ENCODE data around the gene MYD88. TPM values are rescaled to one million over a fixed set of nuclear protein-coding genes. Genes with fewer than 3 reads are reported as not detected.
A peak's percentile ranks its signal among the peaks of the same experiment; 100 is the strongest.

MYD88 gene
- total RNA-seq (2021; ENCODE audit: unreplicated experiment) (32.7 TPM), Bru-seq, nascent RNA (percentile 51 among the genes with signal in this experiment), BruChase-seq, experiment 1, labeled RNA remaining after a 2-hour chase (percentile 82 among the genes with signal in this experiment), BruChase-seq, experiment 2, labeled RNA remaining after a 6-hour chase (percentile 93 among the genes with signal in this experiment)
- polyA plus RNA-seq (2012; ENCODE audit: insufficient read length), result 38.4 TPM
- long read RNA-seq, transcript MYD88-201 (5 exons, 2,850 nt), result major isoform, 80 of 99 reads
- long read RNA-seq, partial matches to known transcripts, result 2 of 99 reads
- long read RNA-seq, other reads (novel, unspliced or antisense), result 11 of 99 reads

DNA sequence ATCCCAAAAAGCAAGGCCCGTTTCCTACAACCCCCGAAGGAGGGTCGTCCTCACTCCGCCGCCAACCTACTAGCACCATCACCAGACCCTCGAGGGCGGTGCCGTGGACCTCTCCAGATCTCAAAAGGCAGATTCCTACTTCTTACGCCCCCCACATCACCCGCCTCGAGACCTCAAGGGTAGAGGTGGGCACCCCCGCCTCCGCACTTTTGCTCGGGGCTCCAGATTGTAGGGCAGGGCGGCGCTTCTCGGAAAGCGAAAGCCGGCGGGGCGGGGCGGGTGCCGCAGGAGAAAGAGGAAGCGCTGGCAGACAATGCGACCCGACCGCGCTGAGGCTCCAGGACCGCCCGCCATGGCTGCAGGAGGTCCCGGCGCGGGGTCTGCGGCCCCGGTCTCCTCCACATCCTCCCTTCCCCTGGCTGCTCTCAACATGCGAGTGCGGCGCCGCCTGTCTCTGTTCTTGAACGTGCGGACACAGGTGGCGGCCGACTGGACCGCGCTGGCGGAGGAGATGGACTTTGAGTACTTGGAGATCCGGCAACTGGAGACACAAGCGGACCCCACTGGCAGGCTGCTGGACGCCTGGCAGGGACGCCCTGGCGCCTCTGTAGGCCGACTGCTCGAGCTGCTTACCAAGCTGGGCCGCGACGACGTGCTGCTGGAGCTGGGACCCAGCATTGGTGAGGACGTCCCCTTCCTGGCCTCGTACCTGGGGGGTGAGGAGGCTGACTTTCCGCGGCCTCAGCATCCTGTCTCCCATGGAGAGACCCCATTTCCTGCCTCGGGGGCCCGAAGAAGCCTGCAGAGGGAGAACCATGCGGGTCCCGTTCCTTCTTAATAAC, at the start of gene MYD88:
Gene MYD88 (plus strand): TSS at position 313 of the 842 bp plus-strand sequence. CDS start 40 bp downstream, at position 353.
- CTCF ChIA-PET, result interaction anchor here (1.1 kb wide), 1 partner anchor 25 kb away, joined by 4 read pairs; no protein-coding TSS in a partner anchor
- POLR2A ChIA-PET, result no interaction called here
- no TSS peak for BruUV-seq (replicated peaks)
- ATAC-seq, result peak; percentile 54
- Histone ChIP-seq H3K27ac (ENCODE audit: low read length) (peak within 1 kb of the TSS; percentile 95), H3K4me1 (ENCODE audit: control insufficient read depth, insufficient read depth, low read length) (peaks cover 5% of the 10 kb centered on the region), H3K4me3 (ENCODE audit: low read depth in 2 of 2, low read length in 2 of 2) (peak within 1 kb of the TSS; percentile 79 to 82), H3K36me3 (ENCODE audit: control insufficient read depth, insufficient read depth, low read length) (peaks cover 2% of the 10 kb centered on the region), H3K27me3 (ENCODE audit: control insufficient read depth, insufficient read depth, low read length) (no peaks in the 10 kb centered on the region), H3K9me3 (ENCODE audit: control insufficient read depth, insufficient read depth, low read depth, low read length) (no peaks in the 10 kb centered on the region)
- intact Hi-C loops (cut with micrococcal nuclease; ENCODE audit: unreplicated experiment), result no loop called here
- TF ChIP-seq SIN3A (IDR thresholded peaks at IDR 0.05; ENCODE audit: borderline replicate concordance, insufficient read depth, low read depth, low read length) (no peak), TCF7L2 (IDR thresholded peaks at IDR 0.05; ENCODE audit: low read depth, low read length) (no peak), POLR2AphosphoS5 (IDR thresholded peaks at IDR 0.05; ENCODE audit: low read depth, low read length) (no peak; the same call in 1 of the 2 replicates)
- TF ChIP-seq, protein P1, sequence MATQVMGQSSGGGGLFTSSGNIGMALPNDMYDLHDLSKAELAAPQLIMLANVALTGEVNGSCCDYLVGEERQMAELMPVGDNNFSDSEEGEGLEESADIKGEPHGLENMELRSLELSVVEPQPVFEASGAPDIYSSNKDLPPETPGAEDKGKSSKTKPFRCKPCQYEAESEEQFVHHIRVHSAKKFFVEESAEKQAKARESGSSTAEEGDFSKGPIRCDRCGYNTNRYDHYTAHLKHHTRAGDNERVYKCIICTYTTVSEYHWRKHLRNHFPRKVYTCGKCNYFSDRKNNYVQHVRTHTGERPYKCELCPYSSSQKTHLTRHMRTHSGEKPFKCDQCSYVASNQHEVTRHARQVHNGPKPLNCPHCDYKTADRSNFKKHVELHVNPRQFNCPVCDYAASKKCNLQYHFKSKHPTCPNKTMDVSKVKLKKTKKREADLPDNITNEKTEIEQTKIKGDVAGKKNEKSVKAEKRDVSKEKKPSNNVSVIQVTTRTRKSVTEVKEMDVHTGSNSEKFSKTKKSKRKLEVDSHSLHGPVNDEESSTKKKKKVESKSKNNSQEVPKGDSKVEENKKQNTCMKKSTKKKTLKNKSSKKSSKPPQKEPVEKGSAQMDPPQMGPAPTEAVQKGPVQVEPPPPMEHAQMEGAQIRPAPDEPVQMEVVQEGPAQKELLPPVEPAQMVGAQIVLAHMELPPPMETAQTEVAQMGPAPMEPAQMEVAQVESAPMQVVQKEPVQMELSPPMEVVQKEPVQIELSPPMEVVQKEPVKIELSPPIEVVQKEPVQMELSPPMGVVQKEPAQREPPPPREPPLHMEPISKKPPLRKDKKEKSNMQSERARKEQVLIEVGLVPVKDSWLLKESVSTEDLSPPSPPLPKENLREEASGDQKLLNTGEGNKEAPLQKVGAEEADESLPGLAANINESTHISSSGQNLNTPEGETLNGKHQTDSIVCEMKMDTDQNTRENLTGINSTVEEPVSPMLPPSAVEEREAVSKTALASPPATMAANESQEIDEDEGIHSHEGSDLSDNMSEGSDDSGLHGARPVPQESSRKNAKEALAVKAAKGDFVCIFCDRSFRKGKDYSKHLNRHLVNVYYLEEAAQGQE (IDR thresholded peaks at IDR 0.05; ENCODE audit: insufficient read depth in 1 of 2, low read depth in 2 of 2, low read length in 1 of 2), result no peak
- TF ChIP-seq, protein P2, sequence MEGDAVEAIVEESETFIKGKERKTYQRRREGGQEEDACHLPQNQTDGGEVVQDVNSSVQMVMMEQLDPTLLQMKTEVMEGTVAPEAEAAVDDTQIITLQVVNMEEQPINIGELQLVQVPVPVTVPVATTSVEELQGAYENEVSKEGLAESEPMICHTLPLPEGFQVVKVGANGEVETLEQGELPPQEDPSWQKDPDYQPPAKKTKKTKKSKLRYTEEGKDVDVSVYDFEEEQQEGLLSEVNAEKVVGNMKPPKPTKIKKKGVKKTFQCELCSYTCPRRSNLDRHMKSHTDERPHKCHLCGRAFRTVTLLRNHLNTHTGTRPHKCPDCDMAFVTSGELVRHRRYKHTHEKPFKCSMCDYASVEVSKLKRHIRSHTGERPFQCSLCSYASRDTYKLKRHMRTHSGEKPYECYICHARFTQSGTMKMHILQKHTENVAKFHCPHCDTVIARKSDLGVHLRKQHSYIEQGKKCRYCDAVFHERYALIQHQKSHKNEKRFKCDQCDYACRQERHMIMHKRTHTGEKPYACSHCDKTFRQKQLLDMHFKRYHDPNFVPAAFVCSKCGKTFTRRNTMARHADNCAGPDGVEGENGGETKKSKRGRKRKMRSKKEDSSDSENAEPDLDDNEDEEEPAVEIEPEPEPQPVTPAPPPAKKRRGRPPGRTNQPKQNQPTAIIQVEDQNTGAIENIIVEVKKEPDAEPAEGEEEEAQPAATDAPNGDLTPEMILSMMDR (IDR thresholded peaks at IDR 0.05), result no peak
- in situ Hi-C loops (cut with HindIII; ENCODE audit: low pct_unique_long_range_greater_than_20kb, low sequenced_read_pairs), result no loop called here
- no peak for DNase-seq (ENCODE audit: low read depth, low spot score)

DNA sequence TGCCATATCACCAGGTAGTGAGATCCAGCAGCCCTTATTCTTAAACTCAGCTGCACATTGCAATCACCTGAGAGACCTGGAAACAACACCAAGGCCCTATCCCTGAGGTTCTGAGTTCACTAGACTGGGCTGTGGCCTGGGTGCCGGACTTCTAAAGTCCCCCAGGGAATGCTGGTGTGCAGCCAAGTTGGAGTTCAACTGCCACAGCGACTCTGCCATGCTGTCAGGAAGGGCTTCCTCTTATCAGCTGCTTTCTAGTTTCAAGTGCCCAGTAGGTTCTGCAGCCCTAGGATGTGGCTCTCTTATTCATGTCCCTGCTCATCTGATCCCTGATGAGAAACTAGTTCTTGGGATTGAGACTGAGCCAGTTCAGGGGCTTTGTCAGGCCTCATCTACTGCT, 49.3 kb upstream of the MYD88 start:
- POLR2A ChIA-PET, result no interaction called here
- TF ChIP-seq SIN3A (IDR thresholded peaks at IDR 0.05; ENCODE audit: borderline replicate concordance, insufficient read depth, low read depth, low read length) (no peak), TCF7L2 (IDR thresholded peaks at IDR 0.05; ENCODE audit: low read depth, low read length) (no peak), POLR2AphosphoS5 (IDR thresholded peaks at IDR 0.05; ENCODE audit: low read depth, low read length) (no peak)
- TF ChIP-seq, protein P1 (IDR thresholded peaks at IDR 0.05; ENCODE audit: insufficient read depth in 1 of 2, low read depth in 2 of 2, low read length in 1 of 2), result no peak
- TF ChIP-seq, protein P2 (IDR thresholded peaks at IDR 0.05), result no peak
- CTCF ChIA-PET, result no interaction called here
- H3K36me3 ChIP-seq (ENCODE audit: control insufficient read depth, insufficient read depth, low read length), result no peaks in the 10 kb centered on the region
- no peaks in the 10 kb centered on the region for H3K9me3 ChIP-seq (ENCODE audit: control insufficient read depth, insufficient read depth, low read depth, low read length)
- no TSS peak for BruUV-seq (replicated peaks)
- no peak overlapping the region for H3K27ac ChIP-seq (ENCODE audit: low read length)
- no peaks in the 10 kb centered on the region for H3K4me1 ChIP-seq (ENCODE audit: control insufficient read depth, insufficient read depth, low read length)
- in situ Hi-C loops (cut with HindIII; ENCODE audit: low pct_unique_long_range_greater_than_20kb, low sequenced_read_pairs), result no loop called here
- no peaks in the 10 kb centered on the region; the same call in 1 of the 2 replicates for H3K27me3 ChIP-seq (ENCODE audit: control insufficient read depth, insufficient read depth, low read length)
- no peak overlapping the region for H3K4me3 ChIP-seq (ENCODE audit: low read depth in 2 of 2, low read length in 2 of 2)
- ATAC-seq (no peak), DNase-seq (ENCODE audit: low read depth, low spot score) (no peak)
- intact Hi-C loops (cut with micrococcal nuclease; ENCODE audit: unreplicated experiment), result no loop called here
